ENCODE measurements around the gene MTMR10.

The MTMR10 gene

GRCh38 chr15:30958219-30958618 is 33.2 kb downstream of the MTMR10 start:
- no peak for DNase-seq (ENCODE audit: low read depth in 2 of 2)

DNA sequence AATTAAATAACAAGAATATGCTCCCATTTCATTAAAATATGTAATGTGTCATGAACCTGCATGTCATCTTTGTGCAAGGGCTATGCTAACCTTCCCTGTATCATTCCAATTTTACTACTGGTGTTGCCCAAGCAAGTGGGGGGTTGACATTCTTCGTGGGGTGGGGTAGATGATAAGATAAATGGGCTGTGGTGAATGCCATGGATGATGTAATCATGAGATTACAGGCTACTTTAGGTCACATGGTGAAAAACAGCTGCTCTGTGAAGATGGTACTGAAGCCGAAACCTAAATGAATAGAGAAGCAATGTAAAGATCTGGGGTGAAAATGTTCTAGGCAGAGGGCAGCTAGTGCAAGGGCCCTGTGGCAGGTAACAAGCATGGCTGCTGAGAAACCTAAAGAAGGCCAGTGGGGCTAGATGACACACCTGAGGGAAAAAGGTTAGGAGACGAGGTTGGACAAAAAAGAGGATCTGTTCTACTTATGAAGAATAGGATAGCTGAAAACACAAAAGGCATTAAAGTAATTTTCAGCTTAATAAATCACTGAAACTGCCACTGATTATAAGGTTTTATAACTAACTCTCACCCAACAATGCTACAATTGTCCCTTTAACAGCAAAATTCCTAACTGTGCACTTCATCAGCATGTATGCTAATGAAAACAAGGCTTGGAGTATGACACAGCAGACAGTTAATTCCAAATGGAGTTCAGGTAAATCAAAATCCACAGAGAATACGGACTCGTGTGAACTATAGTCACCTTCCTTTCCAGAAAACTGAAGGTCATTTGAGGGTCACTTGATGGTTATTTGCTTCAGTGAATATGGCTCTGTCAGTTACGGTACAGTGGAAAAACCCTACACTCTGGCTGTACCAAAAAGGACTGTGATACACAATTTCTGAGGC is 35.0 kb downstream of the MTMR10 start:
- DNase-seq (ENCODE audit: low read depth in 2 of 2): no peak

- no peak for DNase-seq (ENCODE audit: low read depth in 2 of 2)
Measured at GRCh38 chr15:30954674-30955073, 36.8 kb downstream of the MTMR10 start.

DNA sequence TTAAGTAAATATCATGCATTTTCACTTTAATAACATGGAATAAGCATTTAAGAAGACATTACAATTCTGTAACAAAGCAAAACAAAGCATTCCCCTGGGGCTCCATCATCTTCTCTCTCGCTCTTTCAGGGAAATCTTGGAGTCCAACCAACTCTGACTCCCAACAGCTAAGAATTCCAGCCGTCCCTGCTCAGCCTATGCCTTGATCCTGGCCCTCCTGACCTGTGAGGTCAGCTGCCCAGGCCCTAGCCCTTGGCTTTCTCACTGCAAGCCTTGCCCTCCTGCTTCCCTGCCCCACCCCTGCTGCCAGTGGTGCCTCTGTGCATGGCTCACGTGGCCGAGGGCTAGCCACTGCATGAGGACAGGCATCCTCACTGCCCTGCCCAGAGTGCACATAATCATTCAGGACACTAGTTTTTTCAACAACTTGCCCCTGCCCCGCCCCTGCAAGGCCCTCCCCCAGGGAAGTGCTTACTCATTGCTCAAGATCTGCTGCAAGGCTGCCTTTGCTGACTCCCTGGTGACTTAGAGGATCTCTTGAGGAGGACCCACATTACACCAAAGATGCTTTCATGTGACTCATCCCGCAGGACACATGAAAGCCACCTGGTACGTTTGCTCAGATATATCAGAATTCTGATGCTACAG is 37.6 kb downstream of the MTMR10 start:
- peak; percentile 4 to 7 for DNase-seq (ENCODE audit: low read depth in 2 of 2)

- no peak for DNase-seq (ENCODE audit: low read depth in 2 of 2)
Measured at GRCh38 chr15:30953183-30953582, 38.2 kb downstream of the MTMR10 start.

GRCh38 chr15:30943654-30944335 is 47.6 kb downstream of the MTMR10 start:
- DNase-seq (ENCODE audit: low read depth in 2 of 2): no peak

- no peak for DNase-seq (ENCODE audit: low read depth in 2 of 2)
Measured at GRCh38 chr15:30941520-30941919, 49.9 kb downstream of the MTMR10 start.

DNA sequence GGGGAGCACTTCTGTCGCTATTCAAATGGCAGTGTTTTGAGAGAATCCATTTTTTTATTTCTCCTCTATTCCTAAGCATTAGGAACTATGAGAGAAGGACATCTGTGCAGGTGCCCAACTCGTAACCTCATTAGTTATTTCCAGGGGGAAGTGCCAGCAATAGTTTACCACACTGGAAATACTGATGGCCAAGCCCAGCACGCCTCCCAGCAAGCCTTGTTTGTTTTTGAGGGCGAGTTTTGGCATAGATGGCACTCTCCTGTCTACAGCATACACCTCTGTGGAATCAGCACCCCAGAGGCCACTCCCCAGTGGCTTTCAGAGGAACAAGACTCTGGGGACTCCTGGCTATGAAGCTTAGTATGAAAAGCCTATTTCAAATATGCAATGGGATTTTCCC is 51.1 kb downstream of the MTMR10 start:
- DNase-seq (ENCODE audit: low read depth in 2 of 2): no peak

GRCh38 chr15:30939161-30939560 is 52.3 kb downstream of the MTMR10 start:
- no peak for DNase-seq (ENCODE audit: low read depth in 2 of 2)

DNA sequence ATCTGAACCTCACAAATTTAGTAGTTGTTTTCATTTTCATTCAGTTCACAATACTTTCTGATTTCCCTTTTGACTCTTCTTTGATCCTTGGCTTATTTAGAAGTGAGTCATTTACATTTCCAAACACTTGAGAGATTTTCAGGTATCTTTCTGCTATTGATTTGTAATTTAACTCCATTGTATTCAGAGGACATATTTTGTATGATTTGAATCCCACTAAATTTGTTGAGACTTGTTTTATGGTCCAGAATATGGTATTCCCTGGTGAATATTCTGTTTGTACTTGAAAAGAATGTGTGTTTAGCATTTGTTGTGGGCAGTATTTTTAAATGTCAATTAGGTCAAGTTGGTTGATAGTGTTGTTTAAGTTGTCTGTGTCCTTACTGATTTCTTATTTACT is 58.1 kb downstream of the MTMR10 start:
- no peak for DNase-seq (ENCODE audit: low read depth in 2 of 2)

- no peak for DNase-seq (ENCODE audit: low read depth in 2 of 2)
Measured at GRCh38 chr15:30930422-30930821, 61.0 kb downstream of the MTMR10 start.

DNA sequence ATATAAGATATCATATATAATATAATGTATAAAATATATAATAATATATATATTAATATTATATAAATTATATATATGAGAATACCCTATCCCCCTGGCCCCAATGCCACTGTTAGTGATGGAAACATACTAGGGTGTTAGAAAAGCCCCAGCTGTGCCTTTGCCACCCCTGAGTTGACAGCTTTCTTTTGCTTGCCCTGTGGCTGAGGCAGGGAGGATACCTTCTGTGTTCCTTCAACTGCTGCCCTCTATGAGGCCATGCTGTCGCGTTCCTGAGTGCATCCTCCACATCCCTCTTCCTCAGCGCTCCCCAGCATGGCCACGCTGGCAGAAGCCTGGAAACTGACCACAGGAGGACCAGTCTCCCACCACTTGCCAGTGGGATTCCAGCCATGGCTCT is 61.4 kb downstream of the MTMR10 start:
- no peak for DNase-seq (ENCODE audit: low read depth in 2 of 2)

DNA sequence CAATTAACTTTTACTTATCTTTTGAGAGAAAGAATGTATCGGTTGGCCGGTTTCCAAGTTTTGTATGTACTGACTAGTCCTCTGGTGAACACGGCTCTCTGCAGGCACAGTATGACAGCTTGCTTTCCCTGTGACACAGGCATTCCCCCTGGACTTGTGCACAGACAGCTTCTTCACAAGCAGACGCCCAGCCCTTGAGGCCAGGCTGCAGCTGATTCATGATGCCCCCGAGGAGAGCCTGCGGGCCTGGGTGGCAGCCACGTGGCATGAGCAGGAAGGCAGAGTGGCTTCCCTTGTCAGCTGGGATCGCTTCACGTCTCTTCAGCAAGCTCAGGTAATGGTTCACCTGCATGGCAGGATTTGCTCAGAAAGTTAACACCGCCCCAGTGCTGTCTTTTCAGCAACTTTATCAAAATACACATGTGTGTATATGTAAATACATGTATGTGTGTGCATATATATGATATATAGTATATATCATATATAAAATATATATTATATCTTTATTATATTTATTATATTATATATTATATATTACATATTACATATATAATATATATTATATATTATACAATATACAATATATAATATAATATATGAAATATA is 62.3 kb downstream of the MTMR10 start:
- no peak for DNase-seq (ENCODE audit: low read depth in 2 of 2)

- DNase-seq (ENCODE audit: low read depth in 2 of 2): no peak
Measured at GRCh38 chr15:30928076-30928475, 63.4 kb downstream of the MTMR10 start.

GRCh38 chr15:30927148-30927761 is 64.2 kb downstream of the MTMR10 start:
- no peak for DNase-seq (ENCODE audit: low read depth in 2 of 2)

- no peak for DNase-seq (ENCODE audit: low read depth in 2 of 2)
Measured at GRCh38 chr15:30926161-30926560, 65.3 kb downstream of the MTMR10 start.

DNA sequence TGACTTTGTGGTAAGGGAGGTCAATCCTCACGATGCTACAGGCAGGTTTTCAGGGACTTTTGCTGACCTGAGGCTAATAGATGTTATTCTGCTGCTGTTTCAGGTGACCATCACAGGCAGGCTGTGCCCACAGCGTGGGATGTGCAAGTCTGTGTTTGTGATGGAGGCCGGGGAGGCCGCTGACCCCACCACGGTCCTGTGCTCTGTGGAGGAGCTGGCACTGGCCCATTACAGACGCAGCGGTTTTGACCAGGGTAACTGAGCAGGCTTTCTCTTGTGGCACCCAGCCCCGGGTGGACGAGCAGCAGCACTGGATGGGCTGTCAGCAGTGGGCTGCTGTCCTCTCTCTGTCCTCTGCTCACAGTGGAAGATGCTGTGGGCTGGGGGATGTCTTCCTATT is 65.7 kb downstream of the MTMR10 start:
- no peak for DNase-seq (ENCODE audit: low read depth in 2 of 2)

DNA sequence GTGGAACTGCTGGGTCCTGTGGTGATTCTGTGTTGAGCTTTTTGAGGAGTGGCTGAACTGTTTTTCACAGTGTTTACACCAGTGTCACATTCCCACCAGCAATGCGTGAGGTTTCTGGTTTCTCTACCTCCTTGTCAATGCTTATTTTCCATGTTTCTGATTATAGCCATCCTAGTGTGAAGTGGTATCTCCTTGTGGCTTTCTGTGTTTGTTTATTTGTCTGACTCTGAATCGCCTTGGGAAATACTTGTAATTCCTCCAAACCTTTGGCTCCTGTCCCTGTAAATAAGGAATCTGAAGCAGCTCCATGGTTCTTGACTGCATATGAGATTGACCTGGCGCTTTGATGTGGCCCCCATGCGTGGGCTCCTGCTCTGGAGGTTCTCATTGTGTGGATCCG is 67.1 kb downstream of the MTMR10 start:
- no peak for DNase-seq (ENCODE audit: low read depth in 2 of 2)

DNA sequence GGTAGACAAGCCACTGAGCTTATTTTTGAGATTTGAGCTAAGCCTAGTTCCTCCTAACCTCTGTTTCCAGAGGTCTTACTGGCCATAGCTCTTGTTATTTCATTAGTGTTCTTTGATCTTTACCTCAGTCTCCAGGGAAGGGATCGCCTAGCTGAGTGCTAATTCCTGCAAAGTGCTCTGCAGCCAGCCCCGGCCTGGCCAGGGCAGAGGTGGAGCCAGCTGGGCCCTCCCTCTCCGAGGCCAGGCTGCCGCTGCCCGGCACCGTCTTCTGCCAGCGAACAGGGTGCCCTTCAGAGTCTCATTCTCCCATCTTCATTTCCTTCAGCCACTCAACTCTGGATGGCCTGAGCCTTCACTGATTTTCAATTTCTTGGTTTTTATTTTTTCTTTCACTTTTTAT is 68.0 kb downstream of the MTMR10 start:
- DNase-seq (ENCODE audit: low read depth in 2 of 2): no peak

GRCh38 chr15:30922480-30923311 is 68.7 kb downstream of the MTMR10 start:
- no peak for DNase-seq (ENCODE audit: low read depth in 2 of 2)

All from stimulated activated CD4-positive, alpha-beta T cell treated with anti-CD3 and anti-CD28 coated beads, Interleukin-4, amount 100 ng/mL, for 48 hours (primary cell).